ENCODE results near the gene LPP. TPM values are rescaled to one million over a fixed set of nuclear protein-coding genes. Genes with fewer than 3 reads are reported as not detected.
A peak's percentile ranks its signal among the peaks of the same experiment; 100 is the strongest.

The LPP gene
- total RNA-seq, 6 donors from 2014 or later: 86.0 to 196 (median 160) TPM

GRCh38 chr3:188455748-188456147 lies 301.8 kb downstream of the LPP start:
- ATAC-seq (ENCODE audit: low FRiP score in 2 of 2) (no peak), DNase-seq (no peak)
- H3K4me1 ChIP-seq: no peaks in the 10 kb centered on the region
- H3K27ac ChIP-seq: no peak overlapping the region
- no peaks in the 10 kb centered on the region for H3K27me3 ChIP-seq
- H3K4me3 ChIP-seq: no peak overlapping the region
- H3K9me3 ChIP-seq: no peaks in the 10 kb centered on the region
- no peaks in the 10 kb centered on the region for H3K36me3 ChIP-seq
- TF ChIP-seq EP300 (IDR thresholded peaks at IDR 0.05) (no peak), POLR2AphosphoS5 (IDR thresholded peaks at IDR 0.05) (no peak), CTCF (IDR thresholded peaks at IDR 0.05) (no peak), POLR2A (IDR thresholded peaks at IDR 0.05) (no peak)
- 79 to 91% methylated on average over 4 of the region's 4 CpGs for WGBS, 2 donors

- DNase-seq: no peak
- no peak overlapping the region for H3K27ac ChIP-seq
- H3K4me1 ChIP-seq: no peaks in the 10 kb centered on the region
- no peak overlapping the region for H3K4me3 ChIP-seq
- WGBS, 2 donors: 34 to 42% methylated on average over 2 of the region's 2 CpGs
- no peaks in the 10 kb centered on the region for H3K36me3 ChIP-seq
- no peaks in the 10 kb centered on the region for H3K27me3 ChIP-seq
- ATAC-seq (ENCODE audit: low FRiP score in 2 of 2): no peak
- TF ChIP-seq POLR2AphosphoS5 (IDR thresholded peaks at IDR 0.05): no peak
- TF ChIP-seq CTCF (IDR thresholded peaks at IDR 0.05): no peak
- TF ChIP-seq EP300 (IDR thresholded peaks at IDR 0.05): no peak
- no peak for TF ChIP-seq POLR2A (IDR thresholded peaks at IDR 0.05)
- H3K9me3 ChIP-seq: no peaks in the 10 kb centered on the region
Measured at GRCh38 chr3:188458756-188459155, 304.8 kb downstream of the LPP start.

- no peaks in the 10 kb centered on the region for H3K27me3 ChIP-seq
- no peak overlapping the region for H3K27ac ChIP-seq
- ATAC-seq (ENCODE audit: low FRiP score in 2 of 2): no peak
- no peaks in the 10 kb centered on the region for H3K9me3 ChIP-seq
- no peak for DNase-seq
- no peaks in the 10 kb centered on the region for H3K36me3 ChIP-seq
- TF ChIP-seq EP300 (IDR thresholded peaks at IDR 0.05) (no peak), CTCF (IDR thresholded peaks at IDR 0.05) (no peak), POLR2A (IDR thresholded peaks at IDR 0.05) (no peak), POLR2AphosphoS5 (IDR thresholded peaks at IDR 0.05) (no peak)
- H3K4me1 ChIP-seq: peaks cover 0 to 11% (median 0%) of the 10 kb centered on the region in 4 donors
- no peak overlapping the region for H3K4me3 ChIP-seq
- 83 to 85% methylated on average over 6 of the region's 6 CpGs for WGBS, 2 donors
Measured at GRCh38 chr3:188465311-188465710, 311.4 kb downstream of the LPP start.

GRCh38 chr3:188468196-188468595 lies 314.2 kb downstream of the LPP start:
- H3K27me3 ChIP-seq: no peaks in the 10 kb centered on the region
- peaks cover 0 to 11% (median 0%) of the 10 kb centered on the region in 4 donors for H3K4me1 ChIP-seq
- ATAC-seq (ENCODE audit: low FRiP score in 2 of 2) (no peak), DNase-seq (no peak)
- H3K9me3 ChIP-seq: no peaks in the 10 kb centered on the region
- TF ChIP-seq POLR2AphosphoS5 (IDR thresholded peaks at IDR 0.05): no peak
- TF ChIP-seq POLR2A (IDR thresholded peaks at IDR 0.05): no peak
- TF ChIP-seq EP300 (IDR thresholded peaks at IDR 0.05): no peak
- no peak for TF ChIP-seq CTCF (IDR thresholded peaks at IDR 0.05)
- peak overlapping the region in 1 of 4 donors; percentile 54 for H3K27ac ChIP-seq
- H3K4me3 ChIP-seq: no peak overlapping the region
- WGBS, 2 donors: 67 to 73% methylated on average over 2 of the region's 2 CpGs
- no peaks in the 10 kb centered on the region for H3K36me3 ChIP-seq

- WGBS, 2 donors: 63 to 81% methylated on average over 3 of the region's 3 CpGs
Measured at GRCh38 chr3:188468662-188469061, 314.7 kb downstream of the LPP start.

More at GRCh38 chr3:188468662-188469061, 314.7 kb downstream of the LPP start:
- Histone ChIP-seq H3K4me1 (peaks cover 0 to 11% (median 0%) of the 10 kb centered on the region in 4 donors), H3K36me3 (no peaks in the 10 kb centered on the region), H3K9me3 (no peaks in the 10 kb centered on the region), H3K27me3 (no peaks in the 10 kb centered on the region), H3K27ac (peak overlapping the region in 2 of 4 donors; percentile 12 to 54), H3K4me3 (no peak overlapping the region)
- ATAC-seq (ENCODE audit: low FRiP score in 2 of 2) (no peak), DNase-seq (peak in 1 of 2 donors; percentile 24)
- TF ChIP-seq POLR2A (IDR thresholded peaks at IDR 0.05) (no peak), EP300 (IDR thresholded peaks at IDR 0.05) (no peak), CTCF (IDR thresholded peaks at IDR 0.05) (no peak), POLR2AphosphoS5 (IDR thresholded peaks at IDR 0.05) (no peak)
